HFFc6 (cell line): ENCODE measurements around the gene CRMP1. TPM values are rescaled to one million over a fixed set of nuclear protein-coding genes. Genes with fewer than 3 reads are reported as not detected.

Experiments
- DNase-seq: peaks from one replicate; pipeline ENCODE4 v3.0.0-alpha.2; 2018
- H3K27ac Mint-ChIP-seq: 2 replicates; pipeline ENCODE4 v1.8.0; 2020; ENCODE audit warnings: mild to moderate bottlenecking, mixed read lengths
- H3K27me3 Mint-ChIP-seq: 2 replicates; pipeline ENCODE4 v1.8.0; 2021; ENCODE audit warnings: mild to moderate bottlenecking, moderate library complexity, mixed read lengths; ENCODE audit not compliant: insufficient read depth
- H3K36me3 Mint-ChIP-seq: 2 replicates; pipeline ENCODE4 v1.8.0; 2021; ENCODE audit warnings: low read depth, mixed read lengths
- H3K4me1 Mint-ChIP-seq: 2 replicates; pipeline ENCODE4 v1.8.0; 2020; ENCODE audit warnings: low read depth, mixed read lengths
- H3K4me3 Mint-ChIP-seq: 2 replicates; pipeline ENCODE4 v1.8.0; 2020; ENCODE audit warnings: mild to moderate bottlenecking, moderate library complexity, mixed read lengths
- H3K9me3 Mint-ChIP-seq: 2 replicates; pipeline ENCODE4 v1.8.0; 2020; ENCODE audit warnings: mild to moderate bottlenecking, mixed read lengths
- total RNA-seq, 6 experiments: library from RNA; stranded (reverse); fragmentation: NEBNext Ultra II Directional; extraction: Animal tissue kit (Norgen Biotek cat#: 25700); gene quantifications; 2 replicates in 1 of 6; 3 replicates in 5 of 6; pipeline ENCODE4 v1.2.3, GENCODE V29; 2021
- TF ChIP-seq, protein P1 (sequence below): fragments of 200-600 bp; sonication (generic); IDR thresholded peaks from 2 replicates; pipeline ENCODE4 v1.5.0; 2021; ENCODE audit warnings: antibody characterized with exemption, mild to moderate bottlenecking

The CRMP1 gene
- total RNA-seq, 6 experiments from 2014 or later, result not detected

GRCh38 chr4:5852523-5853202, 40.2 kb downstream of the CRMP1 start:
- peaks cover 28% of the 10 kb centered on the region for H3K27me3 Mint-ChIP-seq
- H3K36me3 Mint-ChIP-seq, result no peaks in the 10 kb centered on the region
- H3K4me3 Mint-ChIP-seq, result no peak overlapping the region
- H3K4me1 Mint-ChIP-seq, result no peaks in the 10 kb centered on the region
- no peak overlapping the region for H3K27ac Mint-ChIP-seq
- DNase-seq, result no peak
- TF ChIP-seq, protein P1, sequence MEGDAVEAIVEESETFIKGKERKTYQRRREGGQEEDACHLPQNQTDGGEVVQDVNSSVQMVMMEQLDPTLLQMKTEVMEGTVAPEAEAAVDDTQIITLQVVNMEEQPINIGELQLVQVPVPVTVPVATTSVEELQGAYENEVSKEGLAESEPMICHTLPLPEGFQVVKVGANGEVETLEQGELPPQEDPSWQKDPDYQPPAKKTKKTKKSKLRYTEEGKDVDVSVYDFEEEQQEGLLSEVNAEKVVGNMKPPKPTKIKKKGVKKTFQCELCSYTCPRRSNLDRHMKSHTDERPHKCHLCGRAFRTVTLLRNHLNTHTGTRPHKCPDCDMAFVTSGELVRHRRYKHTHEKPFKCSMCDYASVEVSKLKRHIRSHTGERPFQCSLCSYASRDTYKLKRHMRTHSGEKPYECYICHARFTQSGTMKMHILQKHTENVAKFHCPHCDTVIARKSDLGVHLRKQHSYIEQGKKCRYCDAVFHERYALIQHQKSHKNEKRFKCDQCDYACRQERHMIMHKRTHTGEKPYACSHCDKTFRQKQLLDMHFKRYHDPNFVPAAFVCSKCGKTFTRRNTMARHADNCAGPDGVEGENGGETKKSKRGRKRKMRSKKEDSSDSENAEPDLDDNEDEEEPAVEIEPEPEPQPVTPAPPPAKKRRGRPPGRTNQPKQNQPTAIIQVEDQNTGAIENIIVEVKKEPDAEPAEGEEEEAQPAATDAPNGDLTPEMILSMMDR, result no peak
- H3K9me3 Mint-ChIP-seq, result no peaks in the 10 kb centered on the region; the same call in 1 of the 2 replicates

DNA sequence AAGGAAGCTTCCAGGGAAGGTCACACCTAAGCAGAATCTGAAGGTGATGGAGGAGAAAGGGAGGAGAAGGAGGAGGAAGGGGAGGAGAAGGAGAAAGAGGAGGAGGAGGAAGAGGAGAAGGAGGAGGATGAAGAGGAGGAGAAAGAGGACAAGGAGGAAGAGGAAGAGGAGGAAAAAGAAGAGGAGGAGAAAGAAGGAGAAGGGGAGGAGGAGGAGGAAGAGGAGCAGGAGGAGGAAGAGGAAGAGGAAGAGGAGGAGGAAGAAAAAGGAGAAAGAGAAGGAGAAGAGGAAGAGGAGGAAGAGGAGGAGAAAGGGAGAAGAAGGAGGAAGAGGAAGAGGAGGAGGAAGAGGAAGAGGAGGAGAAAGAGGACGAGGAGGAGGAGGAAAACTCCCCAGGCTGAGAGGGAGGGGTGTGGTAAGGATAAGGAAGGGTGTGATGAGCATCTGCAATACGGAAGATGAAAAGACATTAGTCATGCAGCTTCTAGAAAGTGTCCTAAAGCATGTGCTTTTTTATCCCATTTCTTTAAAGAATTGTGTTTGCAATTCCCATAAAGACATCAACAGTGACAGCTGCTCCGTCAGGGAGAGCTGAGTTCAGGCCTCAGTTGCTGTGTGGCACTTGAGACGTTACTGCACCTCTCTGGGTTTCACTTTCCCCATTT, 41.1 kb downstream of the CRMP1 start:
- DNase-seq, result no peak
- Mint-ChIP-seq H3K27me3 (peaks cover 37% of the 10 kb centered on the region), H3K9me3 (no peaks in the 10 kb centered on the region; the same call in 1 of the 2 replicates), H3K27ac (no peak overlapping the region), H3K4me1 (no peaks in the 10 kb centered on the region), H3K36me3 (no peaks in the 10 kb centered on the region), H3K4me3 (no peak overlapping the region)
- TF ChIP-seq, protein P1, result no peak

- no peak for DNase-seq
- TF ChIP-seq, protein P1, result no peak
- Mint-ChIP-seq H3K27ac (no peak overlapping the region), H3K4me1 (no peaks in the 10 kb centered on the region), H3K36me3 (no peaks in the 10 kb centered on the region), H3K9me3 (peaks cover 6% of the 10 kb centered on the region; the same call in 1 of the 2 replicates), H3K4me3 (no peak overlapping the region), H3K27me3 (peaks cover 33% of the 10 kb centered on the region)
These were observed 47.6 kb downstream of the CRMP1 start for GRCh38 chr4:5845035-5845905.

DNA sequence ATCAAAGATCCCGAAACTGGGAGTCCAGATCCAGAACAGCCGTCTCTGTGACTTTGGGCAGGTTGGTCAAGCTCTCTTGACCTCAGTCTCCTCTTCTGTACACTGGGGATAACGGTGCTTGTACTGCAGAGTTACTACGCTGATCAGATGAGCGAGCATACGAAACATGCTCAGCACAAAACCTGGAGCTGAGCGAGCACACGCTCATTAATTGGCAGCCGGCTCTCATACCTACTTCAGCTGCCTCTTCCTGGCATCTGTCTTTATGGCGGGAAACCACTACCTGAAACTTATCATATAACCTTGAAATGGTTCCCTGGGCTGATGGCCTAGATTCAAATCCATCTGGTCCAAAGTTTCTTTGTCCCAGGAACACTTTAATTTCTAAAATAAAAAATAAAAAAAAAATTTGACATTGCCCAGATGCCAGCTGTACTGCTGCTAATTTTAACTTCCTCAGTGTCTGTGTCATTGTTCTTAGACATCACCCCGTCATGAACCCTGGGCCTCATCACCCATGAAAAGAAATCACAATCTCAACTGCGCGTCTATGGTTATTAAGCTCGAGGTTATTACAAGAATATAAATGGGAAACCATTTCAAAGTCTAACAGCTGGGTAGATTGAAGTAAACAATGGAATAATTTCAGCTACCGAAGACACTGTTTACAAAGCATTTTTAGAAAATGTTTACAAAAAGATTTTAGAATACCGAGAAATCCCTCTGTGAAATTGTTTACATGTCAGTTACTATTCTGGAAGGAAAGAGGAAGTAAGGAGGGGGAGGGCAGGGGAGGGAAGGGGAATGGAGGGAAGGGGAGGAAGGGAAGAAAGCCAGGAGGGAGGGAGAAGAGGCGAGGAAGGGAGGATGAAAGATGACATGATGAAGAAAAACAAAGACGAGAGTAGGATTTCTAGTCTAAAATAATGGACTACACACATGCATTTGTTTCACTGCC, 49.0 kb downstream of the CRMP1 start:
- H3K27me3 Mint-ChIP-seq, result peaks cover 27% of the 10 kb centered on the region
- H3K4me1 Mint-ChIP-seq, result no peaks in the 10 kb centered on the region
- TF ChIP-seq, protein P1, result no peak
- no peaks in the 10 kb centered on the region for H3K36me3 Mint-ChIP-seq
- no peak for DNase-seq
- peaks cover 6% of the 10 kb centered on the region; the same call in 1 of the 2 replicates for H3K9me3 Mint-ChIP-seq
- H3K4me3 Mint-ChIP-seq, result no peak overlapping the region
- H3K27ac Mint-ChIP-seq, result no peak overlapping the region

DNA sequence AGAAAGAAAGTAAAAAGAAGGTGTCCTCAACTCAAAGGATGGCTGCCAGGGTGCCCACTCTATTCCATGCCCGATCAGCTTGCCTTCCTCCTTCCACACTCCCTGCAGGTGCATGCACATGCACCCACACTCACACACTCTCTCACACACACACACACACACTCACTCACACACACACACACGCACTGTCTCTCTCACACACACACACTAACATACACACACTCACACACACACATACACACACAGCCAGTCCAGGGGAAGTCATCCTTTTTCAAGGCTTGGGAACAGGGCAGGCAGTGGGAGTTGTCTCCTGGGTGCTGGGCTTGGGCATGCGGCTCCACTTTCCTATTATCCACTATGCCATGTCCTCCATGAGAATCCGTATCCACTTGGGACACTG, 50.4 kb downstream of the CRMP1 start:
- Mint-ChIP-seq H3K4me3 (no peak overlapping the region), H3K36me3 (no peaks in the 10 kb centered on the region), H3K4me1 (no peaks in the 10 kb centered on the region), H3K27me3 (peaks cover 19% of the 10 kb centered on the region), H3K9me3 (peaks cover 6% of the 10 kb centered on the region; the same call in 1 of the 2 replicates), H3K27ac (no peak overlapping the region)
- TF ChIP-seq, protein P1, result no peak
- no peak for DNase-seq
